ENCODE results near the gene ATE1. TPM values are rescaled to one million over a fixed set of nuclear protein-coding genes. Genes with fewer than 3 reads are reported as not detected.

The ATE1 gene
- total and polyA plus RNA-seq, 8 donors: 24.5 to 35.4 (median 31.9) TPM

GRCh38 chr10:121715969-121716368 lies 211.9 kb downstream of the ATE1 start:
- intact Hi-C loops (cut with DNase I): no loop called here
- Histone ChIP-seq H3K4me1 (no peaks in the 10 kb centered on the region), H3K4me3 (no peak overlapping the region), H3K27ac (no peak overlapping the region), H3K9me3 (no peaks in the 10 kb centered on the region), H3K36me3 (no peaks in the 10 kb centered on the region), H3K27me3 (peaks cover 0 to 4% of the 10 kb centered on the region in 2 donors)
- DNase-seq (no peak), ATAC-seq (no peak)
- TF ChIP-seq, protein P1, sequence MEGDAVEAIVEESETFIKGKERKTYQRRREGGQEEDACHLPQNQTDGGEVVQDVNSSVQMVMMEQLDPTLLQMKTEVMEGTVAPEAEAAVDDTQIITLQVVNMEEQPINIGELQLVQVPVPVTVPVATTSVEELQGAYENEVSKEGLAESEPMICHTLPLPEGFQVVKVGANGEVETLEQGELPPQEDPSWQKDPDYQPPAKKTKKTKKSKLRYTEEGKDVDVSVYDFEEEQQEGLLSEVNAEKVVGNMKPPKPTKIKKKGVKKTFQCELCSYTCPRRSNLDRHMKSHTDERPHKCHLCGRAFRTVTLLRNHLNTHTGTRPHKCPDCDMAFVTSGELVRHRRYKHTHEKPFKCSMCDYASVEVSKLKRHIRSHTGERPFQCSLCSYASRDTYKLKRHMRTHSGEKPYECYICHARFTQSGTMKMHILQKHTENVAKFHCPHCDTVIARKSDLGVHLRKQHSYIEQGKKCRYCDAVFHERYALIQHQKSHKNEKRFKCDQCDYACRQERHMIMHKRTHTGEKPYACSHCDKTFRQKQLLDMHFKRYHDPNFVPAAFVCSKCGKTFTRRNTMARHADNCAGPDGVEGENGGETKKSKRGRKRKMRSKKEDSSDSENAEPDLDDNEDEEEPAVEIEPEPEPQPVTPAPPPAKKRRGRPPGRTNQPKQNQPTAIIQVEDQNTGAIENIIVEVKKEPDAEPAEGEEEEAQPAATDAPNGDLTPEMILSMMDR (IDR thresholded peaks at IDR 0.05): no peak

DNA sequence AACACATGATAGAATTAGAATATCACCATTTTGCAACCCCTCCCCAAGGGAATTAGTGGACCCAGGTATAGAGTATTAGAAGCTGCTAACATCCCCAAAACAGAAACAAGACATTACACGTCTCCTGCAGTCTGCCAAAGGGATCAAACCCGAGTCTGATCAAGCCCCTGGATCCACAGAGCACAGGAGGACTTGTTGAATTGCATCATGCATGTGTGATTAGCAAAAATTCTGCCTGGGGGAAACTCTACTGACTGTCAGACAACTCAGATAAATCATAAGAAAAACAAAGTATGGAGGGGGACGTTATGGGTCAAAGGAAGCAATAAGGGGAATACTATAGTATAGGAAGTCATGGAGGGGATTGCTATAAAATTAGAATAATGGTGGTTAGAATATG lies 212.8 kb downstream of the ATE1 start:
- Histone ChIP-seq H3K4me1 (no peaks in the 10 kb centered on the region), H3K27ac (no peak overlapping the region), H3K4me3 (no peak overlapping the region), H3K27me3 (peaks cover 0 to 11% of the 10 kb centered on the region in 2 donors), H3K36me3 (no peaks in the 10 kb centered on the region), H3K9me3 (no peaks in the 10 kb centered on the region)
- TF ChIP-seq, protein P1 (IDR thresholded peaks at IDR 0.05): no peak
- ATAC-seq: no peak
- intact Hi-C loops (cut with DNase I): no loop called here
- no peak for DNase-seq

DNA sequence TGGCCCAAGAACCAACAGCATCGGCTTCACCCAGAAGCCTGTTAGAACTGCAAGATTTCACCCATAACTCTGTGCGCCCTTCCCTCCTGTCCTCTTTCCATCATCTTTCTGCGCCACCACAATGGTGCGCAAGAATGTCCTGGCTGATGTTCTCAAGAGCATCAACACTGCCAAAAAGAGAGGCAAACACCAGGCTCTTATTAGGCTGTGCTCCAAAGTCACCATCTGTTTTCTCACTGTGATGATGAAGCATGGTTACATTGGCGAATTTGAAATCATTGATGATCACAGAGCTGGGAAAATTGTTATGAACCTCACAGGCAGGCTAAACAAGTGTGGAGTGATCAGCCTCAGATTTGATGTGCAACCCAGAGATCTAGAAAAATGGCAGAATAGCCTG lies 214.3 kb downstream of the ATE1 start:
- TF ChIP-seq, protein P1 (IDR thresholded peaks at IDR 0.05): no peak
- intact Hi-C loops (cut with DNase I): no loop called here
- no peaks in the 10 kb centered on the region for H3K36me3 ChIP-seq
- no peaks in the 10 kb centered on the region for H3K4me1 ChIP-seq
- no peak overlapping the region for H3K4me3 ChIP-seq
- no peak overlapping the region for H3K27ac ChIP-seq
- no peaks in the 10 kb centered on the region for H3K9me3 ChIP-seq
- DNase-seq (no peak), ATAC-seq (no peak)
- peaks cover 0 to 26% of the 10 kb centered on the region in 2 donors for H3K27me3 ChIP-seq

GRCh38 chr10:121710971-121711370 lies 216.9 kb downstream of the ATE1 start:
- no peaks in the 10 kb centered on the region for H3K36me3 ChIP-seq
- H3K4me1 ChIP-seq: no peaks in the 10 kb centered on the region
- no peak for DNase-seq
- TF ChIP-seq, protein P1 (IDR thresholded peaks at IDR 0.05): no peak
- intact Hi-C loops (cut with DNase I): no loop called here
- H3K27me3 ChIP-seq: peaks cover 0 to 38% of the 10 kb centered on the region in 2 donors
- H3K27ac ChIP-seq: no peak overlapping the region
- no peak for ATAC-seq
- no peaks in the 10 kb centered on the region for H3K9me3 ChIP-seq
- no peak overlapping the region for H3K4me3 ChIP-seq

DNA sequence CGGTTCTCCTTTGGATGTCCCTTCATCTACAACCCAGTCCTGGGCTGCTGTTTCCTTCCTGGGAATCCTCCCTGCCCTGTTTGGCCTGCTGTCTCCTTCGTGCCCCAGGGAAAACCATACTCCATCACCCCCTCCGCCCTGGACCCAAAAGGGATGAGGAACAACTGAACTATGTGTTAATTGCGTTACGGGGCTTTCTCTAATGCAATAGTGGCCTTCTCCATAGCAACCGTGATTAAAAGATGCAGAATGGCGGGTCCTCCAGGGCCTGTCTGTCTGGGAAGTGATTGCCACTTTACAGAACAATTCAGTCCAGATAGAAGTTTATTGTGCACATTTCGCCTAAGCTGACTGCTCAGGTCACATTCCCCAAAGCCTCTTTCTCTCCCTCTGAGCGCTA lies 217.6 kb downstream of the ATE1 start:
- intact Hi-C loops (cut with DNase I): no loop called here
- H3K4me1 ChIP-seq: no peaks in the 10 kb centered on the region
- H3K27me3 ChIP-seq: peaks cover 0 to 38% of the 10 kb centered on the region in 2 donors
- no peaks in the 10 kb centered on the region for H3K36me3 ChIP-seq
- TF ChIP-seq, protein P1 (IDR thresholded peaks at IDR 0.05): no peak
- no peak overlapping the region for H3K27ac ChIP-seq
- no peaks in the 10 kb centered on the region for H3K9me3 ChIP-seq
- DNase-seq: no peak
- no peak for ATAC-seq
- no peak overlapping the region for H3K4me3 ChIP-seq

Data from left lung (tissue), 10 donors.